ENCODE measurements around the gene RAB41. TPM values are rescaled to one million over a fixed set of nuclear protein-coding genes. Genes with fewer than 3 reads are reported as not detected.
"Not testable (repeated sequence)": the region's sequence is repeated elsewhere in the genome, so short reads cannot be mapped to it uniquely, and the experiment has no call there.

RAB41 gene
- total and polyA plus RNA-seq, 2 of the 13 experiments (the other 11 are each of a cell fraction or from before 2014, with no cell fraction given), result not detected

- DNase-seq (ENCODE audit: low spot score) (no peak), ATAC-seq (no peak), FAIRE-seq (no peak)
- no peak overlapping the region for H2AFZ ChIP-seq (ENCODE audit: low read length)
- no peaks in the 10 kb centered on the region for H3K79me2 ChIP-seq (ENCODE audit: insufficient read depth, low read length)
- no TSS peak for BruUV-seq (replicated peaks)
- POLR2A ChIA-PET, result no interaction called here
- intact Hi-C loops (cut with micrococcal nuclease; ENCODE audit: unreplicated experiment) (no loop called here), in situ Hi-C loops (cut with HindIII; ENCODE audit: extremely low pct_ligation_motif_present, low pct_unique_long_range_greater_than_20kb) (no loop called here)
- no peaks in the 10 kb centered on the region for H4K20me1 ChIP-seq (ENCODE audit: insufficient read depth, low read length)
- no peak overlapping the region for H3K4me2 ChIP-seq (ENCODE audit: low read depth, low read length)
- no peak overlapping the region for H3K27ac ChIP-seq (ENCODE audit: extremely low read length, insufficient read depth, low read length)
- H3K4me3 ChIP-seq (replicated peaks in 1 of 3; ENCODE audit: insufficient read depth in 1 of 3, low read depth in 2 of 3, low read length in 3 of 3), result no peak overlapping the region
- no peaks in the 10 kb centered on the region for H3K9me3 ChIP-seq (ENCODE audit: low read length)
- no peak for TF ChIP-seq RORA (CRISPR knock-in tag; IDR thresholded peaks at IDR 0.05)
- no peak for TF ChIP-seq HMGA1 (CRISPR knock-in tag; conservative IDR thresholded peaks at IDR 0.05)
- no peak for TF ChIP-seq CEBPG (CRISPR knock-in tag; IDR thresholded peaks at IDR 0.05)
- TF ChIP-seq ZNF44 (CRISPR knock-in tag; IDR thresholded peaks at IDR 0.05), result no peak
- no peak for TF ChIP-seq ZNF101 (CRISPR knock-in tag; IDR thresholded peaks at IDR 0.05; ENCODE audit: borderline replicate concordance, low read depth)
- no peak for TF ChIP-seq ZNF83 (CRISPR knock-in tag; IDR thresholded peaks at IDR 0.05; ENCODE audit: borderline replicate concordance)
- no peak for TF ChIP-seq CREB1 (IDR thresholded peaks at IDR 0.05)
- TF ChIP-seq CREB1 (CRISPR knock-in tag; IDR thresholded peaks at IDR 0.05), result no peak
- TF ChIP-seq TFAP4 (IDR thresholded peaks at IDR 0.05; ENCODE audit: borderline replicate concordance, low read depth), result no peak
- TF ChIP-seq ZFX (CRISPR knock-in tag; IDR thresholded peaks at IDR 0.05; ENCODE audit: low read depth), result no peak
- no peak for TF ChIP-seq MED13 (CRISPR knock-in tag; IDR thresholded peaks at IDR 0.05)
- no peak for TF ChIP-seq POGZ (CRISPR knock-in tag; IDR thresholded peaks at IDR 0.05)
- TF ChIP-seq BATF2 (CRISPR knock-in tag; IDR thresholded peaks at IDR 0.05), result no peak
- TF ChIP-seq ZSCAN30 (CRISPR knock-in tag; IDR thresholded peaks at IDR 0.05), result no peak
- no peaks in the 10 kb centered on the region for H3K4me1 ChIP-seq (ENCODE audit: insufficient read depth, low read length)
- 98% methylated on average over 4 of the region's 4 CpGs for WGBS (ENCODE audit: low lambda C conversion rate)
- 0 out of 5 replicates have a peak, but pooled peaks cover 0 to 5% of the 10 kb centered on the region in 2 experiments for H3K36me3 ChIP-seq (replicated peaks in 1 of 2; ENCODE audit: control insufficient read depth in 1 of 2, insufficient read depth in 2 of 2, low read length in 2 of 2)
- CTCF ChIA-PET (ENCODE audit: low intra/inter-chr PET ratio, low total read pairs), result no interaction called here
- H3K9ac ChIP-seq (ENCODE audit: insufficient read depth, low read depth, low read length), result no peak overlapping the region
- H3K27me3 ChIP-seq (ENCODE audit: control insufficient read depth in 1 of 2, insufficient read depth in 2 of 2, low read length in 2 of 2), result no peaks in the 10 kb centered on the region
Observed at GRCh38 chrX:70322784-70323183, 40.8 kb downstream of the RAB41 start.

- H3K4me2 ChIP-seq (ENCODE audit: low read depth, low read length); POLR2A ChIA-PET; in situ Hi-C loops (cut with HindIII; ENCODE audit: extremely low pct_ligation_motif_present, low pct_unique_long_range_greater_than_20kb); ATAC-seq; H3K79me2 ChIP-seq (ENCODE audit: insufficient read depth, low read length); H3K9ac ChIP-seq (ENCODE audit: insufficient read depth, low read depth, low read length); H3K36me3 ChIP-seq (replicated peaks in 1 of 2; ENCODE audit: control insufficient read depth in 1 of 2, insufficient read depth in 2 of 2, low read length in 2 of 2); H4K20me1 ChIP-seq (ENCODE audit: insufficient read depth, low read length); DNase-seq (ENCODE audit: low spot score); FAIRE-seq; H3K4me1 ChIP-seq (ENCODE audit: insufficient read depth, low read length); intact Hi-C loops (cut with micrococcal nuclease; ENCODE audit: unreplicated experiment); BruUV-seq (replicated peaks); CTCF ChIA-PET (ENCODE audit: low intra/inter-chr PET ratio, low total read pairs); H3K9me3 ChIP-seq (ENCODE audit: low read length); H3K4me3 ChIP-seq (replicated peaks in 1 of 3; ENCODE audit: insufficient read depth in 1 of 3, low read depth in 2 of 3, low read length in 3 of 3); H3K27me3 ChIP-seq (ENCODE audit: control insufficient read depth in 1 of 2, insufficient read depth in 2 of 2, low read length in 2 of 2); H2AFZ ChIP-seq (ENCODE audit: low read length); H3K27ac ChIP-seq (ENCODE audit: extremely low read length, insufficient read depth, low read length): not testable (repeated sequence)
- 96% methylated on average over 6 of the region's 6 CpGs for WGBS (ENCODE audit: low lambda C conversion rate)
Observed at GRCh38 chrX:70323628-70324027, 41.7 kb downstream of the RAB41 start.
